ENCODE measurements around the gene KLHL7. TPM values are rescaled to one million over a fixed set of nuclear protein-coding genes. Genes with fewer than 3 reads are reported as not detected.
"Not testable (repeated sequence)": the region's sequence is repeated elsewhere in the genome, so short reads cannot be mapped to it uniquely, and the experiment has no call there.

Gene KLHL7
- total and polyA plus RNA-seq, 2 donors (not counting 3 experiments of a cell fraction or from before 2014, with no cell fraction given), result 21.3 to 32.1 TPM

- Histone ChIP-seq H3K27me3 (ENCODE audit: control insufficient read depth in 2 of 2, insufficient read depth in 2 of 2, low read length in 2 of 2) (no peaks in the 10 kb centered on the region), H3K27ac (ENCODE audit: insufficient read depth, low read depth, low read length) (no peak overlapping the region), H3K9me3 (replicated peaks; ENCODE audit: control insufficient read depth, insufficient read depth, low read length) (no peaks in the 10 kb centered on the region), H2AFZ (ENCODE audit: low read depth, low read length) (no peak overlapping the region), H3K4me2 (ENCODE audit: insufficient read depth, low read length) (no peak overlapping the region), H3K9ac (replicated peaks; ENCODE audit: extremely low read depth, insufficient read depth, low read length) (no peak overlapping the region), H3K9me1 (replicated peaks; ENCODE audit: control insufficient read depth, extremely low read depth, insufficient read depth, low read length) (no peaks in the 10 kb centered on the region), H4K20me1 (replicated peaks; ENCODE audit: control insufficient read depth, extremely low read depth, insufficient read depth, low read length) (peaks cover 5% of the 10 kb centered on the region), H3K36me3 (ENCODE audit: control insufficient read depth in 2 of 2, extremely low read depth in 1 of 2, insufficient read depth in 2 of 2, low read length in 2 of 2) (peaks cover 10 to 18% of the 10 kb centered on the region in 2 experiments), H3K4me1 (ENCODE audit: control insufficient read depth, extremely low read depth, insufficient read depth, low read length) (no peaks in the 10 kb centered on the region), H3K79me2 (ENCODE audit: control insufficient read depth, insufficient read depth, low read length) (peaks cover 22% of the 10 kb centered on the region), H3K4me3 (replicated peaks in 1 of 3; ENCODE audit: insufficient read depth in 1 of 3, low read depth in 1 of 3, low read length in 3 of 3) (no peak overlapping the region)
- ChIA-PET POLR2A (no interaction called here), CTCF (interaction anchor here (0.8 to 1.1 kb wide), 2 partner anchors 9 to 15 kb away, joined by 3 read pairs; no protein-coding TSS in a partner anchor)
- dilution Hi-C loops (cut with MboI; ENCODE audit: extremely low pct_ligation_motif_present, low sequenced_read_pairs), result no loop called here
- no peak for DNase-seq (ENCODE audit: low read depth, low spot score)
- intact Hi-C loops (cut with micrococcal nuclease), result no loop called here
- BruUV-seq (replicated peaks), result no TSS peak
- no peak for FAIRE-seq
- TF ChIP-seq GATA2 (IDR thresholded peaks at IDR 0.05; ENCODE audit: insufficient read depth, insufficient read length, low read depth, low read length), result no peak
- TF ChIP-seq EZH2 (IDR thresholded peaks at IDR 0.05; ENCODE audit: borderline replicate concordance, low read depth, low read length, severe bottlenecking), result no peak
- TF ChIP-seq FOS (IDR thresholded peaks at IDR 0.05; ENCODE audit: borderline replicate concordance, insufficient read depth, low read length), result no peak
- TF ChIP-seq, protein P1, sequence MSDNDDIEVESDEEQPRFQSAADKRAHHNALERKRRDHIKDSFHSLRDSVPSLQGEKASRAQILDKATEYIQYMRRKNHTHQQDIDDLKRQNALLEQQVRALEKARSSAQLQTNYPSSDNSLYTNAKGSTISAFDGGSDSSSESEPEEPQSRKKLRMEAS (IDR thresholded peaks at IDR 0.05; ENCODE audit: insufficient read depth, insufficient read length), result no peak
- no peak for TF ChIP-seq POLR2AphosphoS5 (IDR thresholded peaks at IDR 0.05; ENCODE audit: insufficient read depth, low read depth, low read length)
- TF ChIP-seq MYC (IDR thresholded peaks at IDR 0.05; ENCODE audit: low read depth, low read length), result no peak
- no peak for TF ChIP-seq JUN (IDR thresholded peaks at IDR 0.05; ENCODE audit: borderline replicate concordance, insufficient read depth, insufficient read length, low read depth)
- TF ChIP-seq CTCF (IDR thresholded peaks at IDR 0.05; ENCODE audit: extremely low read depth in 1 of 2, insufficient read depth in 1 of 2, low read depth in 1 of 2, low read length in 2 of 2), result no peak
These were observed 85.4 kb downstream of the KLHL7 start for GRCh38 chr7:23191022-23191421.

- DNase-seq (ENCODE audit: low read depth, low spot score); POLR2A ChIA-PET; H2AFZ ChIP-seq (ENCODE audit: low read depth, low read length); dilution Hi-C loops (cut with MboI; ENCODE audit: extremely low pct_ligation_motif_present, low sequenced_read_pairs); H3K27ac ChIP-seq (ENCODE audit: insufficient read depth, low read depth, low read length); H3K4me3 ChIP-seq (replicated peaks in 1 of 3; ENCODE audit: insufficient read depth in 1 of 3, low read depth in 1 of 3, low read length in 3 of 3); FAIRE-seq; intact Hi-C loops (cut with micrococcal nuclease); H3K9me1 ChIP-seq (replicated peaks; ENCODE audit: control insufficient read depth, extremely low read depth, insufficient read depth, low read length); H4K20me1 ChIP-seq (replicated peaks; ENCODE audit: control insufficient read depth, extremely low read depth, insufficient read depth, low read length); H3K27me3 ChIP-seq (ENCODE audit: control insufficient read depth in 2 of 2, insufficient read depth in 2 of 2, low read length in 2 of 2); H3K79me2 ChIP-seq (ENCODE audit: control insufficient read depth, insufficient read depth, low read length); H3K36me3 ChIP-seq (ENCODE audit: control insufficient read depth in 2 of 2, extremely low read depth in 1 of 2, insufficient read depth in 2 of 2, low read length in 2 of 2); H3K4me2 ChIP-seq (ENCODE audit: insufficient read depth, low read length); H3K4me1 ChIP-seq (ENCODE audit: control insufficient read depth, extremely low read depth, insufficient read depth, low read length); H3K9me3 ChIP-seq (replicated peaks; ENCODE audit: control insufficient read depth, insufficient read depth, low read length); BruUV-seq (replicated peaks); H3K9ac ChIP-seq (replicated peaks; ENCODE audit: extremely low read depth, insufficient read depth, low read length): not testable (repeated sequence)
- CTCF ChIA-PET, result interaction anchor here (1.3 to 2.1 kb wide), 4 partner anchors 9 to 88 kb away, joined by 3 to 7 read pairs (median 5); partner anchors contain the start of gene KLHL7
These were observed 88.2 kb downstream of the KLHL7 start for GRCh38 chr7:23193650-23194227.
